Trophoblast cell (in vitro differentiated cells and primary cell): ENCODE measurements around the gene BTBD17.

Experiments used
- DNase-seq, 2 donors: peaks; one replicate each; pipeline ENCODE4 v3.0.0-alpha.2; 2016
- H2AFZ ChIP-seq: 2 replicates; pipeline ENCODE4 v1.6.1; 2013; ENCODE audit warnings: low read length, moderate library complexity, mild to moderate bottlenecking; ENCODE audit not compliant: insufficient read depth, poor library complexity
- H2AK5ac ChIP-seq: 2 replicates; pipeline ENCODE4 v1.6.1; 2013; ENCODE audit warnings: mild to moderate bottlenecking, low read length
- H2BK120ac ChIP-seq: 2 replicates; pipeline ENCODE4 v1.6.1; 2013; ENCODE audit warnings: low read length, mild to moderate bottlenecking, moderate library complexity; ENCODE audit not compliant: insufficient read depth, poor library complexity
- H2BK12ac ChIP-seq: 2 replicates; pipeline ENCODE4 v1.6.1; 2013; ENCODE audit warnings: mild to moderate bottlenecking, low read length, moderate library complexity
- H2BK5ac ChIP-seq: 2 replicates; pipeline ENCODE4 v1.6.1; 2013; ENCODE audit warnings: low read length, low read depth, moderate library complexity, mild to moderate bottlenecking; ENCODE audit not compliant: poor library complexity
- H3K14ac ChIP-seq: 2 replicates; pipeline ENCODE4 v1.6.1; 2013; ENCODE audit warnings: mild to moderate bottlenecking, low read length
- H3K18ac ChIP-seq: 2 replicates; pipeline ENCODE4 v1.6.1; 2013; ENCODE audit warnings: mild to moderate bottlenecking, low read length
- H3K23ac ChIP-seq: 2 replicates; pipeline ENCODE4 v1.6.1; 2013; ENCODE audit warnings: low read length
- H3K27ac ChIP-seq: 2 replicates; pipeline ENCODE4 v1.5.1; 2013; ENCODE audit warnings: low read depth, mild to moderate bottlenecking, inconsistent platforms, low read length, moderate library complexity
- H3K27me3 ChIP-seq: 2 replicates; pipeline ENCODE4 v1.6.1; 2013; ENCODE audit warnings: inconsistent platforms, mild to moderate bottlenecking, low read length, moderate library complexity; ENCODE audit not compliant: insufficient read depth
- H3K36me3 ChIP-seq, 2 experiments: 1 replicate in 1 of 2; 2 replicates in 1 of 2; pipeline ENCODE4 v1.6.1; 2013; ENCODE audit warnings: low read length in 2 of 2, mild to moderate bottlenecking in 2 of 2, moderate library complexity in 1 of 2; ENCODE audit not compliant: insufficient read depth in 2 of 2, control insufficient read depth in 1 of 2
- H3K4ac ChIP-seq: 2 replicates; pipeline ENCODE4 v1.6.1; 2013; ENCODE audit warnings: low read depth, mild to moderate bottlenecking, low read length, moderate library complexity
- H3K4me1 ChIP-seq, 2 experiments: 1 replicate in 1 of 2; 2 replicates in 1 of 2; pipeline ENCODE4 v1.6.1; 2013; ENCODE audit warnings: low read length in 2 of 2, mild to moderate bottlenecking in 2 of 2, moderate library complexity in 1 of 2; ENCODE audit not compliant: insufficient read depth in 2 of 2, control insufficient read depth in 1 of 2
- H3K4me2 ChIP-seq: 2 replicates; pipeline ENCODE4 v1.6.1; 2013; ENCODE audit warnings: inconsistent platforms, mild to moderate bottlenecking, low read length, moderate library complexity
- H3K4me3 ChIP-seq: 2 replicates; pipeline ENCODE4 v1.5.1; 2013; ENCODE audit warnings: mild to moderate bottlenecking, low read depth, low read length, inconsistent platforms
- H3K79me1 ChIP-seq: one replicate; pipeline ENCODE4 v1.6.1; 2013; ENCODE audit warnings: low read length
- H3K79me2 ChIP-seq: 2 replicates; pipeline ENCODE4 v1.6.1; 2013; ENCODE audit warnings: low read length, mild to moderate bottlenecking; ENCODE audit not compliant: control insufficient read depth, insufficient read depth, poor library complexity
- H3K9ac ChIP-seq: 2 replicates; pipeline ENCODE4 v1.6.1; 2013; ENCODE audit warnings: mild to moderate bottlenecking, low read length
- H3K9me3 ChIP-seq: 2 replicates; pipeline ENCODE4 v1.6.1; 2013; ENCODE audit warnings: low read depth, mild to moderate bottlenecking, control low read depth, inconsistent platforms, low read length; ENCODE audit not compliant: insufficient read depth
- H4K12ac ChIP-seq: 2 replicates; pipeline ENCODE4 v1.6.1; 2013; ENCODE audit warnings: low read depth, mild to moderate bottlenecking, low read length, moderate library complexity
- H4K8ac ChIP-seq: 2 replicates; pipeline ENCODE4 v1.6.1; 2013; ENCODE audit warnings: low read depth, mild to moderate bottlenecking, low read length, moderate library complexity
- H4K91ac ChIP-seq: one replicate; pipeline ENCODE4 v1.6.1; 2013; ENCODE audit warnings: low read depth, mild to moderate bottlenecking, low read length, moderate library complexity
- WGBS: extraction: QIAGEN DNeasy Blood & Tissue Kit; methylation state at CpG from one replicate; pipeline ENCODE4 v1.1.7; 2013; ENCODE audit warnings: missing lambda C conversion rate; ENCODE audit not compliant: insufficient read length, insufficient coverage; ENCODE audit errors: extremely low coverage; 5-methylcytosine and 5-hydroxymethylcytosine counted together

The BTBD17 gene

DNA sequence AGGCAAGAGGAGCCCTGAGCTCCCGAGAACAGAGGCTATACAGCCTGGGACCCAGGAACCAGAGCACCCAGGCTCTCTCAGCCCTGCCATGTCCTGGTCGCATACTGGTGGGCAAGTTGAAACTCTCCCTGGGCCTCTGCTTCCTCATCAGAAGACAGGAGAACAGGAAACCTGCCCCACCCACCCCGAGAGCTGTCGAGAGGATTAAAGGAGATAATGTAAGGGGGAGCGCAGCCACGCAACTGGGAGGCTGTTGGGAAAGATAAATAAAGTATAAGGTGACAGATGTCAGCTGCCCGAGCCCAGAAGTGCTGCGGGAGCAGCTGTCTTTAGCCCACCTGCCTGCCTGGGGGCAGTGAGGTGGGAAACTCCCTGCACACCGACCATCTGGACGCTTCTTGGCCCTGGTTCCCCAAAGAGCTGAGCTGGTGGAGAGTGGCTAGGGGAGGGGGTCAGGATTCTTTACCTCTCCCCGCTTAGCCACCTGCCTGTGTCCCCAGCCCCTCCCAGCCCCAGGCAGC, 28.8 kb downstream of the BTBD17 start:
- Histone ChIP-seq H3K27me3 (no peaks in the 10 kb centered on the region), H2AFZ (no peak overlapping the region), H3K9ac (no peak overlapping the region), H3K4me1 (no peaks in the 10 kb centered on the region), H3K14ac (no peak overlapping the region), H4K12ac (no peak overlapping the region), H3K9me3 (no peaks in the 10 kb centered on the region), H3K27ac (no peak overlapping the region), H2AK5ac (no peak overlapping the region), H3K23ac (no peak overlapping the region), H2BK5ac (no peak overlapping the region), H3K79me2 (no peaks in the 10 kb centered on the region), H2BK12ac (no peak overlapping the region), H3K4ac (no peak overlapping the region), H4K91ac (no peak overlapping the region), H3K18ac (no peak overlapping the region), H2BK120ac (no peak overlapping the region), H3K4me2 (no peak overlapping the region), H3K36me3 (no peaks in the 10 kb centered on the region), H3K79me1 (no peaks in the 10 kb centered on the region), H4K8ac (no peak overlapping the region), H3K4me3 (no peak overlapping the region)
- no CpG with 5 or more reads among the region's 11 CpGs for WGBS
- DNase-seq = no peak

- Histone ChIP-seq H3K4me3 (no peak overlapping the region), H2BK12ac (no peak overlapping the region)
- no CpG with 5 or more reads among the region's 7 CpGs for WGBS
Observed at GRCh38 chr17:74332017-74332650, 29.5 kb downstream of the BTBD17 start.

DNA sequence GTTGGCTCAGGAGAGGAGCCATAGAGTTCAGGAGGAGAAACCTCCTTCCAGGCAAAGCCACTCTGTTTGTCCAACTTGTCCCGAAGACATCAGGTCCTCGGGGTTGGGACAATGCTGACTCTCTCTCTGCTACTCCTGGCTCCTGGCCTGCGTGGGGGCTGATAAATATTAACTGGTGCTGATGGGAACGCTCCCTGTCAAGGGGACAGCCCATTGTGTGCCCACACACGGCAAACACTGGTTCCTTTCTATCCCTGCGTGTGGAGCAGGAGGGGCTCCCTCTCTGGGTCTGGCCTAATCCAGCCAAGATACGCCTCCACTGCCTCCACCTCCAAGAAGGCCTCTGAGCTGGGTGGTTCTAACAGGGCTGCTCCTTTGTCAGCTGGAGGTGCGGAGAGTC, 31.2 kb downstream of the BTBD17 start:
- Histone ChIP-seq H3K27me3 (peaks cover 18% of the 10 kb centered on the region), H3K27ac (no peak overlapping the region), H4K12ac (no peak overlapping the region), H3K9me3 (peaks cover 3% of the 10 kb centered on the region), H3K79me1 (no peaks in the 10 kb centered on the region), H2BK5ac (no peak overlapping the region), H3K18ac (no peak overlapping the region), H3K14ac (no peak overlapping the region), H2AFZ (no peak overlapping the region), H3K4me3 (no peak overlapping the region), H4K91ac (no peak overlapping the region), H3K36me3 (no peaks in the 10 kb centered on the region), H3K4me1 (peaks cover 5 to 6% of the 10 kb centered on the region in 2 experiments), H3K23ac (no peak overlapping the region), H3K4ac (no peak overlapping the region), H4K8ac (no peak overlapping the region), H2BK120ac (no peak overlapping the region), H3K4me2 (no peak overlapping the region), H2BK12ac (no peak overlapping the region), H3K79me2 (no peaks in the 10 kb centered on the region), H3K9ac (no peak overlapping the region), H2AK5ac (no peak overlapping the region)
- WGBS = no CpG with 5 or more reads among the region's 8 CpGs
- no peak for DNase-seq

More at GRCh38 chr17:74332017-74332650, 29.5 kb downstream of the BTBD17 start:
- H3K23ac ChIP-seq = no peak overlapping the region
- H4K12ac ChIP-seq = no peak overlapping the region
- H3K4me1 ChIP-seq = no peaks in the 10 kb centered on the region
- no peak overlapping the region for H3K18ac ChIP-seq
- no peak overlapping the region for H2BK120ac ChIP-seq
- H3K9me3 ChIP-seq = no peaks in the 10 kb centered on the region
- no peak overlapping the region for H4K8ac ChIP-seq
- no peaks in the 10 kb centered on the region for H3K79me1 ChIP-seq
- no peak overlapping the region for H2AK5ac ChIP-seq
- no peak for DNase-seq
- H4K91ac ChIP-seq = no peak overlapping the region
- H3K79me2 ChIP-seq = no peaks in the 10 kb centered on the region
- peaks cover under 1% of the 10 kb centered on the region for H3K27me3 ChIP-seq
- H2AFZ ChIP-seq = no peak overlapping the region
- H3K4ac ChIP-seq = no peak overlapping the region
- no peak overlapping the region for H3K27ac ChIP-seq
- H3K9ac ChIP-seq = no peak overlapping the region
- no peaks in the 10 kb centered on the region for H3K36me3 ChIP-seq
- no peak overlapping the region for H2BK5ac ChIP-seq
- H3K14ac ChIP-seq = no peak overlapping the region
- no peak overlapping the region for H3K4me2 ChIP-seq

DNA sequence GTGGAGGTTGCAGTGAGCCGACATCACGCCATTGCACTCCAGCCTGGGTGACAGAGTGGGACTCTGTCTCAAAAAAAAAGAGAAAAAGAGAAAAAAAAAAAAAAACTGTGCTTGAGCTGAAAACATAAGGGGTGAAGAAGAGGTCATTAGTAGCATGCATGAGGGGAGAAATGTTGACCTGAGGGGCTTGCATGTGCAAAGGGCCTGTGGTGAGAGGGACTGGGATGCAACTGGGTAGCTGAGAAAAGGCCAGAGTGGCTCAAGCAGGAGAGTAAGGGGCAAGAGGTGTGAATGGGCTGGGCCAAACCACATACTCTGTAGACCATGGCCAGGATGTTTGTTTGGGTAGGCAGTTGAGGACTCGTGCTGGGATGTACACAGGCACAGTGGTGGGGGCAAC, 32.3 kb downstream of the BTBD17 start:
- no peak overlapping the region for H4K12ac ChIP-seq
- H2BK120ac ChIP-seq = no peak overlapping the region
- H3K4me1 ChIP-seq = peaks cover 5 to 6% of the 10 kb centered on the region in 2 experiments
- no peak for DNase-seq
- no peak overlapping the region for H3K27ac ChIP-seq
- no peak overlapping the region for H3K4ac ChIP-seq
- H4K8ac ChIP-seq = no peak overlapping the region
- H3K4me3 ChIP-seq = no peak overlapping the region
- H3K23ac ChIP-seq = no peak overlapping the region
- H3K36me3 ChIP-seq = no peaks in the 10 kb centered on the region
- no peak overlapping the region for H2BK12ac ChIP-seq
- no peak overlapping the region for H2AFZ ChIP-seq
- H3K9ac ChIP-seq = no peak overlapping the region
- H3K9me3 ChIP-seq = peaks cover 3% of the 10 kb centered on the region
- H3K18ac ChIP-seq = no peak overlapping the region
- no peaks in the 10 kb centered on the region for H3K79me1 ChIP-seq
- H3K4me2 ChIP-seq = no peak overlapping the region
- whole genome bisulfite sequencing = no CpG with 5 or more reads among the region's 3 CpGs
- no peak overlapping the region for H3K14ac ChIP-seq
- no peaks in the 10 kb centered on the region for H3K79me2 ChIP-seq
- H4K91ac ChIP-seq = no peak overlapping the region
- no peak overlapping the region for H2AK5ac ChIP-seq
- H2BK5ac ChIP-seq = no peak overlapping the region
- peaks cover 23% of the 10 kb centered on the region for H3K27me3 ChIP-seq
